Measurements from ENCODE around the gene HOXC4. TPM values are rescaled to one million over a fixed set of nuclear protein-coding genes. Genes with fewer than 3 reads are reported as not detected.

The HOXC4 gene
- total and polyA plus RNA-seq, 2 of the 8 experiments (the other 6 are each of a cell fraction or from before 2014, with no cell fraction given): not detected

DNA sequence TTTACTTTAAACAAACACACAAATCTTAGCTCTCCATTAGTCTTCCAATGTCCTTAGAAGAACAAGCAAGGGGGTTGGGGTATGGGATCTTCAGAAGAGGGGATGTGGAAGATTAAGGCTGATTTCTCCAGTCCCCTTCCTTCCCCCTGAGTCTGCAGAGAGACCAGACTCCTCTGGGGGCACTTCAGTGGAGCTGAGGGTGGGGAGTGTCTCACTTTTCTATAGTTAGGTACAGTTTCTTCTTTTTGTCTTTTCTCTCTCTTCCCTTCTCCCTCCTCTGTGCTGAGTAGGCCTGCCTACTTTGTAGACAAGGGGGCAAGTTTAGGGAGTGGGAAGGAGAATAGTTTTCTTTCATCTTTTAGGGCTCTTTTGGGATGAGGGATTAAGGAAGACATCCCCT is 2.5 kb downstream of the HOXC4 start:
- Histone ChIP-seq H4K91ac (replicated peaks; ENCODE audit: insufficient read length, low read length) (no peak overlapping the region), H2AFZ (ENCODE audit: low read length) (no peak overlapping the region), H3K79me2 (ENCODE audit: control insufficient read depth in 1 of 2, insufficient read depth in 2 of 2, low read length in 2 of 2) (no peaks in the 10 kb centered on the region), H3K27ac (ENCODE audit: low read depth, low read length) (no peak overlapping the region), H3K27me3 (replicated peaks in 1 of 4; ENCODE audit: control insufficient read depth in 3 of 4, extremely low read depth in 1 of 4, insufficient read depth in 3 of 4, low read length in 3 of 4) (peaks cover 95 to 100% (median 99%) of the 10 kb centered on the region in 4 experiments), H4K5ac (ENCODE audit: insufficient read length, low read depth, low read length) (no peak overlapping the region), H4K8ac (ENCODE audit: extremely low read depth, insufficient read depth, low read length) (no peak overlapping the region), H2AK5ac (ENCODE audit: low read depth, low read length) (no peak overlapping the region), H3K14ac (ENCODE audit: insufficient read length) (no peak overlapping the region), H2BK15ac (ENCODE audit: low read length) (no peak overlapping the region), H3K4me1 (replicated peaks in 1 of 4; ENCODE audit: control insufficient read depth in 3 of 4, insufficient read depth in 4 of 4, low read length in 3 of 4) (peaks cover 4 to 25% (median 10%) of the 10 kb centered on the region in 4 experiments), H3K23ac (ENCODE audit: insufficient read length) (no peak overlapping the region), H3K4me3 (ENCODE audit: extremely low read depth in 1 of 4, insufficient read depth in 2 of 4, low read depth in 3 of 4, low read length in 4 of 4) (no peak overlapping the region), H3K56ac (replicated peaks; ENCODE audit: insufficient read length, low read depth, low read length) (no peak overlapping the region), H3K23me2 (ENCODE audit: low read depth, low read length) (peaks cover 3% of the 10 kb centered on the region), H2BK12ac (ENCODE audit: low read depth, low read length) (no peak overlapping the region), H4K20me1 (replicated peaks in 1 of 2; ENCODE audit: control insufficient read depth in 1 of 2, insufficient read depth in 2 of 2, low read length in 2 of 2) (peaks cover 9% of the 10 kb centered on the region in 2 experiments), H3K9me3 (ENCODE audit: insufficient read depth in 2 of 2, low read depth in 1 of 2, low read length in 1 of 2) (no peaks in the 10 kb centered on the region), H2BK20ac (ENCODE audit: low read length) (no peak overlapping the region), H3K79me1 (ENCODE audit: low read depth, low read length) (no peaks in the 10 kb centered on the region), H3K4ac (replicated peaks; ENCODE audit: insufficient read length, low read depth, low read length) (no peak overlapping the region), H3K18ac (ENCODE audit: extremely low read depth, low read length) (no peak overlapping the region), H3K36me3 (ENCODE audit: control insufficient read depth in 2 of 4, insufficient read depth in 4 of 4, low read length in 3 of 4) (no peaks in the 10 kb centered on the region; a peak in 1 of 8 replicates), H2BK5ac (ENCODE audit: low read depth, low read length) (no peak overlapping the region), H3K4me2 (ENCODE audit: insufficient read depth in 1 of 2, low read depth in 2 of 2, low read length in 2 of 2) (no peak overlapping the region; a peak in 1 of 4 replicates), H3K9ac (replicated peaks in 1 of 4; ENCODE audit: extremely low read depth in 1 of 4, low read depth in 3 of 4, low read length in 3 of 4) (no peak overlapping the region), H2BK120ac (replicated peaks; ENCODE audit: low read depth, low read length) (no peak overlapping the region)
- FAIRE-seq (no peak), DNase-seq (ENCODE audit: low read depth in 1 of 2, low spot score in 2 of 2) (no peak)
- ChIA-PET POLR2A (ENCODE audit: partially characterized antibody) (no interaction called here), CTCF (ENCODE audit: partially characterized antibody) (interaction anchor here (0.6 to 1.4 kb wide), 6 partner anchors 15 to 725 kb away, joined by 3 to 5 read pairs (median 3); no protein-coding TSS in a partner anchor)
- TF ChIP-seq CHD1 (IDR thresholded peaks at IDR 0.05; ENCODE audit: low read depth, low read length) (no peak), ZNF274 (IDR thresholded peaks at IDR 0.05; ENCODE audit: borderline replicate concordance, extremely low read depth, low read length) (no peak), ATF3 (IDR thresholded peaks at IDR 0.05; ENCODE audit: insufficient read depth, low read depth, low read length) (no peak), POU5F1 (IDR thresholded peaks at IDR 0.05; ENCODE audit: low read depth, low read length) (no peak), EZH2 (IDR thresholded peaks at IDR 0.05; ENCODE audit: low read depth, low read length, severe bottlenecking) (peak; percentile 54), TAF1 (IDR thresholded peaks at IDR 0.05; ENCODE audit: low read depth, low read length) (no peak), CHD2 (IDR thresholded peaks at IDR 0.05; ENCODE audit: low read length) (no peak), SUZ12 (IDR thresholded peaks at IDR 0.05; ENCODE audit: low read length) (0 out of 2 replicates have a peak, but pooled peaks have one; percentile 53), SIX5 (IDR thresholded peaks at IDR 0.05; ENCODE audit: low read depth, low read length) (no peak), SIRT6 (IDR thresholded peaks at IDR 0.05; ENCODE audit: low read length) (no peak), MAFK (IDR thresholded peaks at IDR 0.05; ENCODE audit: low read depth, low read length) (no peak), SP1 (IDR thresholded peaks at IDR 0.05; ENCODE audit: low read depth, low read length) (no peak)
- TF ChIP-seq, protein P1, sequence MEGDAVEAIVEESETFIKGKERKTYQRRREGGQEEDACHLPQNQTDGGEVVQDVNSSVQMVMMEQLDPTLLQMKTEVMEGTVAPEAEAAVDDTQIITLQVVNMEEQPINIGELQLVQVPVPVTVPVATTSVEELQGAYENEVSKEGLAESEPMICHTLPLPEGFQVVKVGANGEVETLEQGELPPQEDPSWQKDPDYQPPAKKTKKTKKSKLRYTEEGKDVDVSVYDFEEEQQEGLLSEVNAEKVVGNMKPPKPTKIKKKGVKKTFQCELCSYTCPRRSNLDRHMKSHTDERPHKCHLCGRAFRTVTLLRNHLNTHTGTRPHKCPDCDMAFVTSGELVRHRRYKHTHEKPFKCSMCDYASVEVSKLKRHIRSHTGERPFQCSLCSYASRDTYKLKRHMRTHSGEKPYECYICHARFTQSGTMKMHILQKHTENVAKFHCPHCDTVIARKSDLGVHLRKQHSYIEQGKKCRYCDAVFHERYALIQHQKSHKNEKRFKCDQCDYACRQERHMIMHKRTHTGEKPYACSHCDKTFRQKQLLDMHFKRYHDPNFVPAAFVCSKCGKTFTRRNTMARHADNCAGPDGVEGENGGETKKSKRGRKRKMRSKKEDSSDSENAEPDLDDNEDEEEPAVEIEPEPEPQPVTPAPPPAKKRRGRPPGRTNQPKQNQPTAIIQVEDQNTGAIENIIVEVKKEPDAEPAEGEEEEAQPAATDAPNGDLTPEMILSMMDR (IDR thresholded peaks at IDR 0.05; ENCODE audit: control extremely low read depth in 1 of 3, insufficient read depth in 1 of 3, low read depth in 1 of 3, low read length in 3 of 3): no peak

Data from H1 (cell line).